ENCODE data around the gene IFFO2. TPM values are rescaled to one million over a fixed set of nuclear protein-coding genes. Genes with fewer than 3 reads are reported as not detected.
A peak's percentile ranks its signal among the peaks of the same experiment; 100 is the strongest.

Gene IFFO2
- 10 to 100 TPM in 1 of 2 donors, 1 to 10 TPM in 1; 5.4 to 14.7 TPM for total RNA-seq
- long read RNA-seq, full-length matches to known transcripts = 1 of 1 reads
- long read RNA-seq, partial matches to known transcripts = 0 of 1 reads
- long read RNA-seq, other reads (novel, unspliced or antisense) = 0 of 1 reads

GRCh38 chr1:18956193-18957135 lies at the start of gene IFFO2:
IFFO2 (minus strand) TSS chr1:18956676; CDS start chr1:18956332, 344 bp downstream.
- ATAC-seq (peak; percentile 93), DNase-seq (peak; percentile 96 to 100)
- intact Hi-C loops (cut with DNase I, micrococcal nuclease) = no loop called here

- ATAC-seq (peak; percentile 36), DNase-seq (no peak)
- intact Hi-C loops (cut with DNase I, micrococcal nuclease) = no loop called here
These were observed 49.5 kb upstream of the IFFO2 start for GRCh38 chr1:19006000-19006399.

GRCh38 chr1:19003371-19004290 lies 47.2 kb upstream of the IFFO2 start:
- DNase-seq (no peak), ATAC-seq (no peak)
- intact Hi-C loops (cut with DNase I, micrococcal nuclease) = no loop called here

GRCh38 chr1:19000065-19000464 lies 43.6 kb upstream of the IFFO2 start:
- ATAC-seq (no peak), DNase-seq (no peak)
- intact Hi-C loops (cut with DNase I, micrococcal nuclease) = no loop called here

GRCh38 chr1:18999359-18999758 lies 42.9 kb upstream of the IFFO2 start:
- intact Hi-C loops (cut with DNase I, micrococcal nuclease) = no loop called here

GRCh38 chr1:18998016-18998724 lies 41.7 kb upstream of the IFFO2 start:
- no peak for ATAC-seq
- intact Hi-C loops (cut with DNase I, micrococcal nuclease) = no loop called here

More at GRCh38 chr1:18999359-18999758, 42.9 kb upstream of the IFFO2 start:
- ATAC-seq = peak; percentile 36
- no peak for DNase-seq

GRCh38 chr1:18997508-18997907 lies 41.0 kb upstream of the IFFO2 start:
- DNase-seq = no peak
- ATAC-seq = no peak
- intact Hi-C loops (cut with DNase I, micrococcal nuclease) = no loop called here

More at GRCh38 chr1:18998016-18998724, 41.7 kb upstream of the IFFO2 start:
- DNase-seq = no peak

GRCh38 chr1:18996548-18997177 lies 40.2 kb upstream of the IFFO2 start:
- intact Hi-C loops (cut with DNase I, micrococcal nuclease) = no loop called here
- no peak for ATAC-seq
- DNase-seq = no peak

GRCh38 chr1:18994381-18994780 lies 37.9 kb upstream of the IFFO2 start:
- intact Hi-C loops (cut with DNase I, micrococcal nuclease) = no loop called here

GRCh38 chr1:18992646-18993045 lies 36.2 kb upstream of the IFFO2 start:
- intact Hi-C loops (cut with DNase I, micrococcal nuclease) = no loop called here
- DNase-seq (no peak), ATAC-seq (no peak)

More at GRCh38 chr1:18994381-18994780, 37.9 kb upstream of the IFFO2 start:
- no peak for ATAC-seq
- DNase-seq = no peak

GRCh38 chr1:18991585-18991984 lies 35.1 kb upstream of the IFFO2 start:
- DNase-seq (no peak), ATAC-seq (no peak)
- intact Hi-C loops (cut with DNase I, micrococcal nuclease) = no loop called here

- intact Hi-C loops (cut with DNase I, micrococcal nuclease) = no loop called here
- ATAC-seq (no peak), DNase-seq (no peak)
These were observed 33.4 kb upstream of the IFFO2 start for GRCh38 chr1:18989896-18990295.

GRCh38 chr1:18989176-18989799 lies 32.8 kb upstream of the IFFO2 start:
- ATAC-seq = no peak
- intact Hi-C loops (cut with DNase I, micrococcal nuclease) = no loop called here
- no peak for DNase-seq

- DNase-seq = no peak
- intact Hi-C loops (cut with DNase I, micrococcal nuclease) = no loop called here
- ATAC-seq = no peak
These were observed 24.8 kb upstream of the IFFO2 start for GRCh38 chr1:18981242-18981641.

- intact Hi-C loops (cut with DNase I, micrococcal nuclease) = no loop called here
- DNase-seq (no peak), ATAC-seq (no peak)
These were observed 22.2 kb upstream of the IFFO2 start for GRCh38 chr1:18978706-18979105.

GRCh38 chr1:18977428-18977827 lies 21.0 kb upstream of the IFFO2 start:
- intact Hi-C loops (cut with DNase I, micrococcal nuclease) = no loop called here
- ATAC-seq = no peak

GRCh38 chr1:18976096-18976495 lies 19.6 kb upstream of the IFFO2 start:
- intact Hi-C loops (cut with DNase I, micrococcal nuclease) = no loop called here
- ATAC-seq = no peak
- DNase-seq = no peak

More at GRCh38 chr1:18977428-18977827, 21.0 kb upstream of the IFFO2 start:
- no peak for DNase-seq

- intact Hi-C loops (cut with DNase I, micrococcal nuclease) = no loop called here
- ATAC-seq (no peak), DNase-seq (no peak)
These were observed 18.1 kb upstream of the IFFO2 start for GRCh38 chr1:18974606-18975005.
